ENCODE measurements around the gene POFUT1. TPM values are rescaled to one million over a fixed set of nuclear protein-coding genes. Genes with fewer than 3 reads are reported as not detected.

POFUT1 gene
- 41.3 TPM for polyA plus RNA-seq (2012; ENCODE audit: insufficient read length, low read depth)

DNA sequence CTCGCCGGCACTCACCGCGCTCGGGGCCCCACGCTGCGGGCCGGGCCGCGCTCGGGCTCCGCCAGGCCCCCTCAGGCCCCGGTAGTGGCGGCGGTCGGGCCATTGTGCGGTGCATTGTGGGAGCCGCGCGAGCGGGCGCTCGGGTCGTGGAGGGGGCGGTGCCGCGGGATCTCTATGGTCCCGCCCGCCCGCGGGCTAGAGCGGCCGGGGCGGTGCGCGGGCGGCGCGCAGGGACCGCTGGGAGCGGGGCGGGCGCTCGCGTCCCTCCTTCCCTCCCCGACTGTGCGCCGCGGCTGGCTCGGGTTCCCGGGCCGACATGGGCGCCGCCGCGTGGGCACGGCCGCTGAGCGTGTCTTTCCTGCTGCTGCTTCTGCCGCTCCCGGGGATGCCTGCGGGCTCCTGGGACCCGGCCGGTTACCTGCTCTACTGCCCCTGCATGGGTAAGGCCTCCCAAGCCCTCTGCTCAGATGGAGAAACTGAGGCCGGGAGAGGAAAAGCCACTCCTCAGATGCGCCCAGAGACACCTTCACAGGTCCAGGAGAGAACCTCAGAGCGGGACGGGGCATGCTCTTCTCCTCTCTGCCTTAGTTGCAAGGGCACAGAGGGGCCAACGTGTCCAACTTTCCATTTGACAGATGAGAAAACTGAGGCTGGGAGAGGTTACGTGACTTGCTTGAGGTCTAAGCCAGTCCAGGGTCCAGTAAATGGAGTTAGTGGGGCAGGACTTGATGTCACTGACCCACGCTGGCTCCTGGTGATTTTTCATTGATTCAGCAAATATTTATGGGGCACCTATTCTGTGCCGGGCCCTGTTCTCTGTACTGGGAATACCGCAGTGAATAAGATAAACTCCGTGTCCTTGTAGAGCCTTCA is at the start of gene POFUT1, which contains the start of gene PLAGL2:
TSS of gene POFUT1 (plus strand) at position 255 of the 873 bp plus-strand sequence. CDS start at position 317, 62 bp downstream.
TSS of gene PLAGL2 (minus strand) at position 118 of the 873 bp plus-strand sequence. CDS start 5,565 bp downstream, outside the sequence.
- TF ChIP-seq, protein P1, sequence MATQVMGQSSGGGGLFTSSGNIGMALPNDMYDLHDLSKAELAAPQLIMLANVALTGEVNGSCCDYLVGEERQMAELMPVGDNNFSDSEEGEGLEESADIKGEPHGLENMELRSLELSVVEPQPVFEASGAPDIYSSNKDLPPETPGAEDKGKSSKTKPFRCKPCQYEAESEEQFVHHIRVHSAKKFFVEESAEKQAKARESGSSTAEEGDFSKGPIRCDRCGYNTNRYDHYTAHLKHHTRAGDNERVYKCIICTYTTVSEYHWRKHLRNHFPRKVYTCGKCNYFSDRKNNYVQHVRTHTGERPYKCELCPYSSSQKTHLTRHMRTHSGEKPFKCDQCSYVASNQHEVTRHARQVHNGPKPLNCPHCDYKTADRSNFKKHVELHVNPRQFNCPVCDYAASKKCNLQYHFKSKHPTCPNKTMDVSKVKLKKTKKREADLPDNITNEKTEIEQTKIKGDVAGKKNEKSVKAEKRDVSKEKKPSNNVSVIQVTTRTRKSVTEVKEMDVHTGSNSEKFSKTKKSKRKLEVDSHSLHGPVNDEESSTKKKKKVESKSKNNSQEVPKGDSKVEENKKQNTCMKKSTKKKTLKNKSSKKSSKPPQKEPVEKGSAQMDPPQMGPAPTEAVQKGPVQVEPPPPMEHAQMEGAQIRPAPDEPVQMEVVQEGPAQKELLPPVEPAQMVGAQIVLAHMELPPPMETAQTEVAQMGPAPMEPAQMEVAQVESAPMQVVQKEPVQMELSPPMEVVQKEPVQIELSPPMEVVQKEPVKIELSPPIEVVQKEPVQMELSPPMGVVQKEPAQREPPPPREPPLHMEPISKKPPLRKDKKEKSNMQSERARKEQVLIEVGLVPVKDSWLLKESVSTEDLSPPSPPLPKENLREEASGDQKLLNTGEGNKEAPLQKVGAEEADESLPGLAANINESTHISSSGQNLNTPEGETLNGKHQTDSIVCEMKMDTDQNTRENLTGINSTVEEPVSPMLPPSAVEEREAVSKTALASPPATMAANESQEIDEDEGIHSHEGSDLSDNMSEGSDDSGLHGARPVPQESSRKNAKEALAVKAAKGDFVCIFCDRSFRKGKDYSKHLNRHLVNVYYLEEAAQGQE (IDR thresholded peaks at IDR 0.05; ENCODE audit: insufficient read depth in 1 of 2, low read depth in 2 of 2, low read length in 2 of 2): peak in 1 of 2 experiments; percentile 68; a peak in 1 of 4 replicates
- peak; percentile 94 for TF ChIP-seq FOXP2 (optimal IDR thresholded peaks at IDR 0.05; ENCODE audit: borderline replicate concordance, extremely low read depth, extremely low read length, insufficient read depth)
- TF ChIP-seq SIN3A (IDR thresholded peaks at IDR 0.05; ENCODE audit: borderline replicate concordance, insufficient read depth, low read length): peak; percentile 53; the same call in 1 of the 2 replicates
- peak; percentile 72 for TF ChIP-seq POLR2AphosphoS5 (IDR thresholded peaks at IDR 0.05; ENCODE audit: low read depth, low read length)
- peak; percentile 98 for TF ChIP-seq TAF1 (IDR thresholded peaks at IDR 0.05; ENCODE audit: borderline replicate concordance, insufficient read depth, low read length)

DNA sequence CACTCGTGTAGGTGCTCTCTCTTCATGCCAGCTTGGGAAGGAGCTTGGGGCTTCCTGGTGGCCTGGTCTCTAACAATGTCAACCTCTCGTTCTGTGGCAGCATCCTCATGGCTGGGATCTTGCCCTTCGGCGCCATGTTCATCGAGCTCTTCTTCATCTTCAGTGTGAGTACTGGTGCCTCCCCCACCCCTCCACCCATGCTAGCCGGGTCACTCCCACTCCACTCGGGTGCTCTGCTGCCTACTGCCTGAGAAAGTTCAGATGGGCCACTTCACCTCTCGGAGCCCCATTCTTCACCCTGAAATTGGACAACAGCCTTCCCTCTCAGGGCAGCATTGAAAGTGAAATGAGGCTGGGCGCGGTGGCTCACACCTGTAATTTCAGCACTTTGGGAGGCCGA is 49.3 kb upstream of the POFUT1 start:
- TF ChIP-seq TAF1 (IDR thresholded peaks at IDR 0.05; ENCODE audit: borderline replicate concordance, insufficient read depth, low read length): no peak

DNA sequence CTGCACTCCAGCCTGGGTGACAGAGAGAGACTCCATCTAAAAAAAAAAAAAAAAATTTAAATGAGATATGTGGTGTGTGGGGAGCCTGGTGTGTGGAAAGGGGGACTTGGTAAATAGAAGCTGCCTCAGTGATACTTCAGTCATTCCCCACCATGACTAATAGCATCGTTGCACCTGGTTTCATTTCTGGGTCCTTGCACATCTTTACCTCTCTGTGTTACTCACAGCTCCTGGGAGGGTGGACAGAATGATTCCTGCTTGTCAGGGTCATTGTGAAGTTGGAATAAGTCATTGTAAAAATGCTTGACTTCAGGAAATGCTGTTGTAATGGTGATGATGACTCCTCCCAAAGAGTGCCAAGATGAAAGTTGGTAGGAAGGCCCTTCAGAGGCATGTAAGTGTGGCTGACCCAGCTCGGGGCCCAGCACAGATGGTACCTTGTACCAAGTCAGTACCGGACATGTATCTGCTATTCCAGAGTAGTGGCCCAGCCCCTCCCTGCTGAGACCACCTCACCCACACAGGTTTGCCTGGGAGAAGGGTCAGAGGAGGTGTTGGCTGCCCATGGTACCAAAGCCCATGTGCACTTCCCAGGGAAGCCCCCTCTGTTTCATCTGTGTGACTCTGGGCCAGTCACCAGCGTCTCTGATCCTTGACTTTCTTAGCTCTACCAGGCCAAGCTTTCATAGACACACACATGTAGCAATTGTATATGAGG is 48.6 kb upstream of the POFUT1 start:
- TF ChIP-seq FOXP2 (optimal IDR thresholded peaks at IDR 0.05; ENCODE audit: borderline replicate concordance, extremely low read depth, extremely low read length, insufficient read depth) (no peak), POLR2AphosphoS5 (IDR thresholded peaks at IDR 0.05; ENCODE audit: low read depth, low read length) (no peak), TAF1 (IDR thresholded peaks at IDR 0.05; ENCODE audit: borderline replicate concordance, insufficient read depth, low read length) (no peak), SIN3A (IDR thresholded peaks at IDR 0.05; ENCODE audit: borderline replicate concordance, insufficient read depth, low read length) (no peak)
- TF ChIP-seq, protein P1 (IDR thresholded peaks at IDR 0.05; ENCODE audit: insufficient read depth in 1 of 2, low read depth in 2 of 2, low read length in 2 of 2): no peak

DNA sequence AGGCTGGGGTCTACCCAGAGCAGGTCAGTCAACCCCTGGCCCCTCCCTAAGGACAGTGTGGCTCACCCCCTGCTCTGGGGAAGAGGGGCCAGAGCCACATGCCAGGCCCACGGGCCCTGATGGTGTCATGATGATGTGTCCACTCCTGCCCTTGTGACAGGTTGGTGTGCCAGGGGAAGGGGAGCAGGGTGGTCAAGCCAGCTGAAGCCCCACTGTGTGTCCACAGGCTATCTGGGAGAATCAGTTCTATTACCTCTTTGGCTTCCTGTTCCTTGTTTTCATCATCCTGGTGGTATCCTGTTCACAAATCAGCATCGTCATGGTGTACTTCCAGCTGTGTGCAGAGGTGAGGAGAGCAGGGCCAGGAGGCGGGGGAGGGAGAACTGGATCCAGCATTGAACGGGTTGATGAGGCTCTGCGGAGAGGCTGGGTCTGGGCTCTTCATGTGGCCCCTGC is 47.9 kb upstream of the POFUT1 start:
- TF ChIP-seq, protein P1 (IDR thresholded peaks at IDR 0.05; ENCODE audit: insufficient read depth in 1 of 2, low read depth in 2 of 2, low read length in 2 of 2): no peak
- TF ChIP-seq POLR2AphosphoS5 (IDR thresholded peaks at IDR 0.05; ENCODE audit: low read depth, low read length) (no peak), FOXP2 (optimal IDR thresholded peaks at IDR 0.05; ENCODE audit: borderline replicate concordance, extremely low read depth, extremely low read length, insufficient read depth) (no peak), TAF1 (IDR thresholded peaks at IDR 0.05; ENCODE audit: borderline replicate concordance, insufficient read depth, low read length) (no peak), SIN3A (IDR thresholded peaks at IDR 0.05; ENCODE audit: borderline replicate concordance, insufficient read depth, low read length) (no peak)

DNA sequence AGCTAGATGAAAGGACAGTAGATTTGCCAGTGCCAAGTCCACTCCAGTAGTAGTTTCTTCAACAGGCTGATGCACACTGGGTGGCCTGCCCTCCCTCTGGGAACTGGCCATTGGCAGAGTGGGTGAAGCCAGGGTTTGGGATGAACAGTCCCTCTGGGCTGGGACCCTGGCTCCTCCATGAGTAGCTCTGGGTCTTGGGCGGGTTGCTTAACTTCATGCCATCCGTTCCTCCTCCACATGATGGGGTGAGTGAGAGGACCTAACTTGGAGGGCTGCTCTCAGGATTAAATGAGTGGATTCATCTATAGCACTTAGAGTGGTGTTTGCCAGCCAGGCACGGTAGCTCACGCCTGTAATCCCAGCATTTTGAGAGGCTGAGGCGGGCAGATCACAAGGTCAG is 47.3 kb upstream of the POFUT1 start:
- TF ChIP-seq SIN3A (IDR thresholded peaks at IDR 0.05; ENCODE audit: borderline replicate concordance, insufficient read depth, low read length): no peak
- TF ChIP-seq, protein P1 (IDR thresholded peaks at IDR 0.05; ENCODE audit: insufficient read depth in 1 of 2, low read depth in 2 of 2, low read length in 2 of 2): no peak
- no peak for TF ChIP-seq FOXP2 (optimal IDR thresholded peaks at IDR 0.05; ENCODE audit: borderline replicate concordance, extremely low read depth, extremely low read length, insufficient read depth)
- no peak for TF ChIP-seq TAF1 (IDR thresholded peaks at IDR 0.05; ENCODE audit: borderline replicate concordance, insufficient read depth, low read length)
- TF ChIP-seq POLR2AphosphoS5 (IDR thresholded peaks at IDR 0.05; ENCODE audit: low read depth, low read length): no peak

Measured in PFSK-1 (cell line).